Measurements from ENCODE around the gene LRRC74A.

The LRRC74A gene

GRCh38 chr14:76861574-76862255, 35.5 kb downstream of the LRRC74A start:
- Histone ChIP-seq H3K4me3 (ENCODE audit: low read length, poor library complexity, severe bottlenecking) (no peak overlapping the region), H3K9me2 (replicated peaks; ENCODE audit: low read depth, low read length) (no peaks in the 10 kb centered on the region), H3K36me3 (ENCODE audit: insufficient read depth, low read length) (no peaks in the 10 kb centered on the region), H3K9me3 (ENCODE audit: insufficient read depth, low read depth, low read length) (no peaks in the 10 kb centered on the region), H2AFZ (ENCODE audit: low read length) (no peak overlapping the region), H3K4me2 (ENCODE audit: low read depth, low read length, poor library complexity, severe bottlenecking) (no peak overlapping the region), H3K79me2 (ENCODE audit: insufficient read depth, low read length) (no peaks in the 10 kb centered on the region), H3K9ac (ENCODE audit: low read depth, low read length, poor library complexity, severe bottlenecking) (no peak overlapping the region), H3K27me3 (ENCODE audit: insufficient read depth, low read length, poor library complexity, severe bottlenecking) (peaks cover 3% of the 10 kb centered on the region), H3K4me1 (ENCODE audit: insufficient read depth, low read length, poor library complexity, severe bottlenecking) (no peaks in the 10 kb centered on the region), H4K20me1 (ENCODE audit: insufficient read depth, low read length, poor library complexity, severe bottlenecking) (no peaks in the 10 kb centered on the region), H3F3A (ENCODE audit: low read depth) (no peaks in the 10 kb centered on the region)
- no peak for TF ChIP-seq CTCF (conservative IDR thresholded peaks at IDR 0.05; ENCODE audit: low read length)
- no peak for TF ChIP-seq EZH2phosphoT487 (IDR thresholded peaks at IDR 0.05; ENCODE audit: borderline replicate concordance)

GRCh38 chr14:76862546-76863282, 36.5 kb downstream of the LRRC74A start:
- Histone ChIP-seq H3K4me1 (ENCODE audit: insufficient read depth, low read length, poor library complexity, severe bottlenecking) (no peaks in the 10 kb centered on the region), H3K4me3 (ENCODE audit: low read length, poor library complexity, severe bottlenecking) (no peak overlapping the region), H3K27me3 (ENCODE audit: insufficient read depth, low read length, poor library complexity, severe bottlenecking) (peaks cover 3% of the 10 kb centered on the region), H4K20me1 (ENCODE audit: insufficient read depth, low read length, poor library complexity, severe bottlenecking) (no peaks in the 10 kb centered on the region), H3K4me2 (ENCODE audit: low read depth, low read length, poor library complexity, severe bottlenecking) (no peak overlapping the region), H3K9me2 (replicated peaks; ENCODE audit: low read depth, low read length) (no peaks in the 10 kb centered on the region), H3K36me3 (ENCODE audit: insufficient read depth, low read length) (no peaks in the 10 kb centered on the region), H3K9me3 (ENCODE audit: insufficient read depth, low read depth, low read length) (no peaks in the 10 kb centered on the region), H3K9ac (ENCODE audit: low read depth, low read length, poor library complexity, severe bottlenecking) (no peak overlapping the region), H2AFZ (ENCODE audit: low read length) (no peak overlapping the region), H3F3A (ENCODE audit: low read depth) (no peaks in the 10 kb centered on the region), H3K79me2 (ENCODE audit: insufficient read depth, low read length) (no peaks in the 10 kb centered on the region)
- no peak for TF ChIP-seq EZH2phosphoT487 (IDR thresholded peaks at IDR 0.05; ENCODE audit: borderline replicate concordance)

- Histone ChIP-seq H3K4me2 (ENCODE audit: low read depth, low read length, poor library complexity, severe bottlenecking) (no peak overlapping the region), H3K36me3 (ENCODE audit: insufficient read depth, low read length) (no peaks in the 10 kb centered on the region), H3K9ac (ENCODE audit: low read depth, low read length, poor library complexity, severe bottlenecking) (no peak overlapping the region), H3K4me3 (ENCODE audit: low read length, poor library complexity, severe bottlenecking) (no peak overlapping the region), H3K79me2 (ENCODE audit: insufficient read depth, low read length) (no peaks in the 10 kb centered on the region), H3K9me2 (replicated peaks; ENCODE audit: low read depth, low read length) (no peaks in the 10 kb centered on the region), H3F3A (ENCODE audit: low read depth) (no peaks in the 10 kb centered on the region), H4K20me1 (ENCODE audit: insufficient read depth, low read length, poor library complexity, severe bottlenecking) (no peaks in the 10 kb centered on the region), H3K9me3 (ENCODE audit: insufficient read depth, low read depth, low read length) (no peaks in the 10 kb centered on the region), H3K27me3 (ENCODE audit: insufficient read depth, low read length, poor library complexity, severe bottlenecking) (peaks cover 3% of the 10 kb centered on the region), H3K4me1 (ENCODE audit: insufficient read depth, low read length, poor library complexity, severe bottlenecking) (no peaks in the 10 kb centered on the region), H2AFZ (ENCODE audit: low read length) (no peak overlapping the region)
- TF ChIP-seq EZH2phosphoT487 (IDR thresholded peaks at IDR 0.05; ENCODE audit: borderline replicate concordance) (no peak), CTCF (conservative IDR thresholded peaks at IDR 0.05; ENCODE audit: low read length) (no peak)
These were observed 37.7 kb downstream of the LRRC74A start for GRCh38 chr14:76863724-76864407.

Data from Loucy (cell line).